Measurements from ENCODE around the gene GPR143. TPM values are rescaled to one million over a fixed set of nuclear protein-coding genes. Genes with fewer than 3 reads are reported as not detected.

The GPR143 gene
- total and polyA plus RNA-seq, 4 donors = 0.33 to 1.4 (median 0.48) TPM

- Histone ChIP-seq H3K4me1 (ENCODE audit: control insufficient read depth in 4 of 4, insufficient read depth in 4 of 4, low read length in 3 of 4) (no peaks in the 10 kb centered on the region), H3K9me3 (ENCODE audit: control insufficient read depth in 4 of 4, low read length in 3 of 4) (no peaks in the 10 kb centered on the region), H3K27me3 (ENCODE audit: control insufficient read depth in 4 of 4, insufficient read depth in 4 of 4, low read length in 3 of 4) (no peaks in the 10 kb centered on the region), H3K27ac (ENCODE audit: low read depth in 1 of 2, low read length in 2 of 2) (peak overlapping the region in 1 of 2 donors; percentile 50), H3K9ac (ENCODE audit: low read depth in 1 of 2, low read length in 2 of 2) (no peak overlapping the region), H3K4me3 (ENCODE audit: low read depth in 1 of 3, low read length in 3 of 3) (no peak overlapping the region), H3K36me3 (ENCODE audit: control insufficient read depth in 4 of 4, insufficient read depth in 3 of 4, low read depth in 1 of 4, low read length in 3 of 4) (no peaks in the 10 kb centered on the region)
- no peak for DNase-seq (ENCODE audit: low spot score)
- TF ChIP-seq, protein P1, sequence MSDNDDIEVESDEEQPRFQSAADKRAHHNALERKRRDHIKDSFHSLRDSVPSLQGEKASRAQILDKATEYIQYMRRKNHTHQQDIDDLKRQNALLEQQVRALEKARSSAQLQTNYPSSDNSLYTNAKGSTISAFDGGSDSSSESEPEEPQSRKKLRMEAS (IDR thresholded peaks at IDR 0.05) = no peak
- TF ChIP-seq FOXA2 (IDR thresholded peaks at IDR 0.05) (no peak), RXRA (IDR thresholded peaks at IDR 0.05) (no peak), SP1 (IDR thresholded peaks at IDR 0.05) (no peak), GABPA (IDR thresholded peaks at IDR 0.05 in 1 of 2, conservative IDR thresholded peaks at IDR 0.05 in 1 of 2) (no peak), HNF4G (IDR thresholded peaks at IDR 0.05) (no peak), FOXA1 (IDR thresholded peaks at IDR 0.05) (no peak), JUND (IDR thresholded peaks at IDR 0.05) (no peak), TAF1 (conservative IDR thresholded peaks at IDR 0.05) (no peak), RAD21 (IDR thresholded peaks at IDR 0.05) (no peak), NR2F2 (IDR thresholded peaks at IDR 0.05) (no peak), ATF3 (IDR thresholded peaks at IDR 0.05) (no peak), YY1 (IDR thresholded peaks at IDR 0.05) (no peak), HNF4A (conservative IDR thresholded peaks at IDR 0.05) (no peak)
- TF ChIP-seq, protein P2, sequence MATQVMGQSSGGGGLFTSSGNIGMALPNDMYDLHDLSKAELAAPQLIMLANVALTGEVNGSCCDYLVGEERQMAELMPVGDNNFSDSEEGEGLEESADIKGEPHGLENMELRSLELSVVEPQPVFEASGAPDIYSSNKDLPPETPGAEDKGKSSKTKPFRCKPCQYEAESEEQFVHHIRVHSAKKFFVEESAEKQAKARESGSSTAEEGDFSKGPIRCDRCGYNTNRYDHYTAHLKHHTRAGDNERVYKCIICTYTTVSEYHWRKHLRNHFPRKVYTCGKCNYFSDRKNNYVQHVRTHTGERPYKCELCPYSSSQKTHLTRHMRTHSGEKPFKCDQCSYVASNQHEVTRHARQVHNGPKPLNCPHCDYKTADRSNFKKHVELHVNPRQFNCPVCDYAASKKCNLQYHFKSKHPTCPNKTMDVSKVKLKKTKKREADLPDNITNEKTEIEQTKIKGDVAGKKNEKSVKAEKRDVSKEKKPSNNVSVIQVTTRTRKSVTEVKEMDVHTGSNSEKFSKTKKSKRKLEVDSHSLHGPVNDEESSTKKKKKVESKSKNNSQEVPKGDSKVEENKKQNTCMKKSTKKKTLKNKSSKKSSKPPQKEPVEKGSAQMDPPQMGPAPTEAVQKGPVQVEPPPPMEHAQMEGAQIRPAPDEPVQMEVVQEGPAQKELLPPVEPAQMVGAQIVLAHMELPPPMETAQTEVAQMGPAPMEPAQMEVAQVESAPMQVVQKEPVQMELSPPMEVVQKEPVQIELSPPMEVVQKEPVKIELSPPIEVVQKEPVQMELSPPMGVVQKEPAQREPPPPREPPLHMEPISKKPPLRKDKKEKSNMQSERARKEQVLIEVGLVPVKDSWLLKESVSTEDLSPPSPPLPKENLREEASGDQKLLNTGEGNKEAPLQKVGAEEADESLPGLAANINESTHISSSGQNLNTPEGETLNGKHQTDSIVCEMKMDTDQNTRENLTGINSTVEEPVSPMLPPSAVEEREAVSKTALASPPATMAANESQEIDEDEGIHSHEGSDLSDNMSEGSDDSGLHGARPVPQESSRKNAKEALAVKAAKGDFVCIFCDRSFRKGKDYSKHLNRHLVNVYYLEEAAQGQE (IDR thresholded peaks at IDR 0.05) = no peak
- 78% methylated on average over 3 of the region's 3 CpGs for WGBS
These were observed 19.3 kb downstream of the GPR143 start for GRCh38 chrX:9746148-9746888.

- Histone ChIP-seq H3K9ac (ENCODE audit: low read depth in 1 of 2, low read length in 2 of 2) (no peak overlapping the region), H3K4me3 (ENCODE audit: low read depth in 1 of 3, low read length in 3 of 3) (no peak overlapping the region), H3K27me3 (ENCODE audit: control insufficient read depth in 4 of 4, insufficient read depth in 4 of 4, low read length in 3 of 4) (no peaks in the 10 kb centered on the region), H3K36me3 (ENCODE audit: control insufficient read depth in 4 of 4, insufficient read depth in 3 of 4, low read depth in 1 of 4, low read length in 3 of 4) (no peaks in the 10 kb centered on the region), H3K9me3 (ENCODE audit: control insufficient read depth in 4 of 4, low read length in 3 of 4) (no peaks in the 10 kb centered on the region), H3K4me1 (ENCODE audit: control insufficient read depth in 4 of 4, insufficient read depth in 4 of 4, low read length in 3 of 4) (no peaks in the 10 kb centered on the region), H3K27ac (ENCODE audit: low read depth in 1 of 2, low read length in 2 of 2) (peak overlapping the region in 1 of 2 donors; percentile 50)
- DNase-seq (ENCODE audit: low spot score) = no peak
- 72% methylated on average over 11 of the region's 11 CpGs for WGBS
- TF ChIP-seq, protein P2 (IDR thresholded peaks at IDR 0.05) = no peak
- TF ChIP-seq NR2F2 (IDR thresholded peaks at IDR 0.05) (peak; percentile 35), SP1 (IDR thresholded peaks at IDR 0.05) (peak; percentile 18)
These were observed 20.1 kb downstream of the GPR143 start for GRCh38 chrX:9745417-9746115.
